Measurements from ENCODE around the gene SPARC.
"Not testable (repeated sequence)": the region's sequence is repeated elsewhere in the genome, so short reads cannot be mapped to it uniquely, and the experiment has no call there.

SPARC gene

GRCh38 chr5:151700296-151700695 lies 13.6 kb upstream of the SPARC start:
- no peak for DNase-seq (ENCODE audit: low read depth)

- peak; percentile 96 for DNase-seq (ENCODE audit: low read depth)
These were observed 12.6 kb upstream of the SPARC start for GRCh38 chr5:151699071-151699901.

- not testable (repeated sequence) for DNase-seq (ENCODE audit: low read depth)
These were observed 11.4 kb upstream of the SPARC start for GRCh38 chr5:151698081-151698480.

- no peak for DNase-seq (ENCODE audit: low read depth)
These were observed 10.7 kb upstream of the SPARC start for GRCh38 chr5:151697452-151697851.

GRCh38 chr5:151696470-151697061 lies 9.9 kb upstream of the SPARC start:
- peak; percentile 98 for DNase-seq (ENCODE audit: low read depth)

- DNase-seq (ENCODE audit: low read depth): no peak
These were observed 8.7 kb upstream of the SPARC start for GRCh38 chr5:151695464-151695863.

GRCh38 chr5:151694035-151694485 lies 7.3 kb upstream of the SPARC start:
- peak; percentile 84 for DNase-seq (ENCODE audit: low read depth)

GRCh38 chr5:151692312-151692711 lies 5.6 kb upstream of the SPARC start:
- no peak for DNase-seq (ENCODE audit: low read depth)

GRCh38 chr5:151691706-151692105 lies 5.0 kb upstream of the SPARC start:
- no peak for DNase-seq (ENCODE audit: low read depth)

- not testable (repeated sequence) for DNase-seq (ENCODE audit: low read depth)
These were observed 2.9 kb upstream of the SPARC start for GRCh38 chr5:151689591-151689990.

GRCh38 chr5:151688436-151688835 lies 1.7 kb upstream of the SPARC start:
- no peak for DNase-seq (ENCODE audit: low read depth)

- DNase-seq (ENCODE audit: low read depth): no peak
These were observed 704 bp downstream of the SPARC start for GRCh38 chr5:151685749-151686673.

GRCh38 chr5:151684690-151685361 lies 1.9 kb downstream of the SPARC start:
- peak; percentile 97 for DNase-seq (ENCODE audit: low read depth)

GRCh38 chr5:151683986-151684588 lies 2.6 kb downstream of the SPARC start:
- DNase-seq (ENCODE audit: low read depth): no peak

GRCh38 chr5:151683444-151683843 lies 3.3 kb downstream of the SPARC start:
- DNase-seq (ENCODE audit: low read depth): no peak

GRCh38 chr5:151682751-151683331 lies 3.9 kb downstream of the SPARC start:
- DNase-seq (ENCODE audit: low read depth): no peak

GRCh38 chr5:151682240-151682639 lies 4.5 kb downstream of the SPARC start:
- DNase-seq (ENCODE audit: low read depth): peak; percentile 79

GRCh38 chr5:151680944-151681427 lies 5.7 kb downstream of the SPARC start:
- DNase-seq (ENCODE audit: low read depth): peak; percentile 67

GRCh38 chr5:151680156-151680505 lies 6.6 kb downstream of the SPARC start:
- DNase-seq (ENCODE audit: low read depth): not testable (repeated sequence)

- no peak for DNase-seq (ENCODE audit: low read depth)
These were observed 7.1 kb downstream of the SPARC start for GRCh38 chr5:151679421-151680155.
